Nephron (organoid): Measurements from ENCODE around the gene HTR2C.
A peak's percentile ranks its signal among the peaks of the same experiment; 100 is the strongest.

ENCODE experiments used
- H3K27ac Mint-ChIP-seq, 3 experiments: 2 replicates each; pipeline ENCODE4 v1.8.0; 2020; ENCODE audit warnings: mixed read lengths in 3 of 3, mild to moderate bottlenecking in 2 of 3, moderate library complexity in 1 of 3
- H3K27me3 Mint-ChIP-seq: 2 replicates; pipeline ENCODE4 v1.8.0; 2021; ENCODE audit warnings: low read depth, mild to moderate bottlenecking, moderate library complexity, mixed read lengths
- H3K36me3 Mint-ChIP-seq: 2 replicates; pipeline ENCODE4 v1.8.0; 2020; ENCODE audit warnings: low read depth, mixed read lengths
- H3K4me1 Mint-ChIP-seq: 2 replicates; pipeline ENCODE4 v1.8.0; 2020; ENCODE audit warnings: mixed read lengths
- H3K4me3 Mint-ChIP-seq, 3 experiments: 2 replicates each; pipeline ENCODE4 v1.8.0; 2020; ENCODE audit warnings: mild to moderate bottlenecking in 3 of 3, mixed read lengths in 3 of 3, moderate library complexity in 2 of 3
- H3K9me3 Mint-ChIP-seq: 2 replicates; pipeline ENCODE4 v1.8.0; 2020; ENCODE audit warnings: mixed read lengths
- CTCF ChIP-seq, 3 experiments: fragments of 200-600 bp; sonication (generic); IDR thresholded peaks; one replicate each; pipeline ENCODE4 v1.5.0; 2021; ENCODE audit warnings: antibody characterized with exemption in 3 of 3; ENCODE audit not compliant: unreplicated experiment in 3 of 3

Gene HTR2C

DNA sequence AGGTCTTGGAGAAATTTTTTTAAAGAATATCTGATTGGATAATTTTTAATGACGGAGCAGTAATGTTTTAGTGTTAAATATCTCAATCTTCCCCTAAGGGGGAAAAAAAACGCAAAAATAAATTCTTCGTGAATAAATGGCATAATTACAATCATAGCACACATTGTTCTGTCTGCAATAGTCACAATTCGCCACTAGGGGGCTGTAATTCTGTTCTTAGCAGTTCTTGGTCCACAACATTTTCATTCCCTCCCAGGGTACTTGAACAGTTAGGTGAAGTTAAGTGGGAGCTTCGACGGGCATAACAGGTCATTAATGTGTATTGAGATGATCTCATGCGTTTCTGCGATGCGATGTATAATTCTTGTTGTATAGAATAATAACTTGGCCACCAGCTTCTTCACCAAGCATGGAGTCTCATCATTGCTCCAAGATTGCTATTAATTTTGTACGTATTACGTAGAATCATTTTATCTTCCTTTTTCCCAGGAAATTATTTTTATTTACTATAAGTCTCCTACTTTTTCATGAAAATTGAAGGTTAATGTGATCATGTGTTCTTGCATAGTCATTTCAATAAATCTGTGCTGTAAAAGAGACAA is 27.2 kb downstream of the HTR2C start:
- Mint-ChIP-seq H3K4me1 (no peaks in the 10 kb centered on the region), H3K27ac (no peak overlapping the region), H3K36me3 (no peaks in the 10 kb centered on the region), H3K27me3 (peaks cover 4% of the 10 kb centered on the region), H3K9me3 (no peaks in the 10 kb centered on the region), H3K4me3 (no peak overlapping the region)
- peak; percentile 83 to 89 (median 87) for TF ChIP-seq CTCF (IDR thresholded peaks at IDR 0.05; ENCODE audit: unreplicated experiment in 3 of 3)

- H3K27me3 Mint-ChIP-seq: no peaks in the 10 kb centered on the region
- no peaks in the 10 kb centered on the region for H3K36me3 Mint-ChIP-seq
Observed at GRCh38 chrX:114615765-114616164, 31.9 kb downstream of the HTR2C start.

DNA sequence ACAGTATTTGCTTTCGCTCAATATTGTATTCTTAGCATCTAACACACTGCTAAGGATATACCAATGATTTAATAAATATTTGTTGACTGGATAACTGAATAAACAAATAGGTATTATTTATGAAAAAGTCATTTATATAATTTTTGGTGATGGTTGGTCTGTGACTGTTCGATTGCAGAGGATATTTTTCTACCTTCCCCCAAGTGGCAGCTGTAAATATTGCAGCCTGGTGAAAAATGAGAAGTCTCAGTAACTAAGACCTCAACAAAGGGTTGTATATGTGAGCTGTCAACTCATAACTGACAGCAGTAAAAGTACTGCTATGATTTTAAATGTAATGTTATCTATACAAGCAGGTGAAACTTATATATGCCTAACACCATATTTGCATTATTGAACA is 36.0 kb downstream of the HTR2C start:
- Mint-ChIP-seq H3K27ac (no peak overlapping the region), H3K4me1 (no peaks in the 10 kb centered on the region), H3K36me3 (no peaks in the 10 kb centered on the region), H3K27me3 (no peaks in the 10 kb centered on the region), H3K9me3 (no peaks in the 10 kb centered on the region), H3K4me3 (no peak overlapping the region)
- TF ChIP-seq CTCF (IDR thresholded peaks at IDR 0.05; ENCODE audit: unreplicated experiment in 3 of 3): peak; percentile 46 to 58 (median 50)

More at GRCh38 chrX:114615765-114616164, 31.9 kb downstream of the HTR2C start:
- TF ChIP-seq CTCF (IDR thresholded peaks at IDR 0.05; ENCODE audit: unreplicated experiment in 3 of 3): no peak
- Mint-ChIP-seq H3K27ac (no peak overlapping the region), H3K9me3 (no peaks in the 10 kb centered on the region), H3K4me3 (no peak overlapping the region), H3K4me1 (no peaks in the 10 kb centered on the region)

DNA sequence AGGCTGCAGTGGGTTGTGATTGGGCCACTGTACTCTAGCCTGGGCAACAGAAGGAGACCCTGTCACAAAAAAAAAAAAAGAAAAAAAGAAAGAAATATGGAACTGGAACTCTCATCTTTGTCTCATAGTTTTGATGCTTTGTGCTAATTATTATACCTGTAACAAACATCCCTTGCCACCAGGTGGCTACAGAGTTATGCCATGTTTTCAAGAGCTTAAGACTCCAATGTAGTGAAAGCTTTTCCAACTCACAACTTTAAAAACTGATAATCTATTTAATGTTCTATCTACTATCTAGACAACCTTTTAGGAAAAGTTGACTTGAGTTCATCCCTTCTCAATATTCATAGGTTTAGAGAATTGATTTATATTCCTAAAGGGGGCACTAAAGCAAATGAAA is 42.4 kb downstream of the HTR2C start:
- Mint-ChIP-seq H3K36me3 (no peaks in the 10 kb centered on the region), H3K9me3 (no peaks in the 10 kb centered on the region), H3K27ac (no peak overlapping the region), H3K4me1 (no peaks in the 10 kb centered on the region), H3K27me3 (peaks cover 5% of the 10 kb centered on the region), H3K4me3 (no peak overlapping the region)
- peak; percentile 40 to 55 (median 42) for TF ChIP-seq CTCF (IDR thresholded peaks at IDR 0.05; ENCODE audit: unreplicated experiment in 3 of 3)

DNA sequence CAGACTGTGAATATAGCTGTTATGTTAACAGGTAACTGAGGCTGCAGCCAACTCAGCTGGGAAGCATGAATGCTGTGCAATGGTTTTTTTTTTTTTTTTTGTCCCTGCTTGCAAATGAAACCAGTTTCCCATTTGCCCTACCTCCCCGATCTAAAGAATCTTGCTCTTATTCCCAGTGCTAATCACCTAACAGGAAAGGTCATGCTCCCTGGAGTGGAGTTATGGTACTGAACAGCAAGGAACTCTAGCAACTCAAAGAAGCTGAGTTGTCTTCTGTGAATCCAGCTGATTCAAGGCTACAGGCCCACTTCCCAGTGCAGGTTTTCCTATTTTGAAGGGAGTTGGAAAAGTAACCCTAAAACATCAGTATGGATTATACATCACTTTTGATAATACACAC is 52.1 kb downstream of the HTR2C start:
- TF ChIP-seq CTCF (IDR thresholded peaks at IDR 0.05; ENCODE audit: unreplicated experiment in 3 of 3): no peak
- no peak overlapping the region for H3K4me3 Mint-ChIP-seq
- no peaks in the 10 kb centered on the region for H3K9me3 Mint-ChIP-seq
- H3K36me3 Mint-ChIP-seq: no peaks in the 10 kb centered on the region
- H3K27ac Mint-ChIP-seq: no peak overlapping the region
- H3K27me3 Mint-ChIP-seq: no peaks in the 10 kb centered on the region
- no peaks in the 10 kb centered on the region for H3K4me1 Mint-ChIP-seq

- Mint-ChIP-seq H3K4me1 (no peaks in the 10 kb centered on the region), H3K4me3 (no peak overlapping the region), H3K36me3 (no peaks in the 10 kb centered on the region), H3K27me3 (no peaks in the 10 kb centered on the region), H3K9me3 (no peaks in the 10 kb centered on the region), H3K27ac (no peak overlapping the region)
- TF ChIP-seq CTCF (IDR thresholded peaks at IDR 0.05; ENCODE audit: unreplicated experiment in 3 of 3): no peak
Observed at GRCh38 chrX:114650351-114650750, 66.5 kb downstream of the HTR2C start.
